Activated T-helper 2 cell treated with anti-CD3 and anti-CD28 coated beads, Interferon-gamma antibody, Interleukin-2, Interleukin-4, amounts not matched to agents 10 μg/mL and 5 μg/mL and 100 μg/mL, durations not matched to agents 14 hours and 24 hours and 36 hours (primary cell): ENCODE data around the gene PYGB. TPM values are rescaled to one million over a fixed set of nuclear protein-coding genes. Genes with fewer than 3 reads are reported as not detected.

Experiments
- DNase-seq: peaks from one replicate; pipeline ENCODE4 v3.0.0; 2021; ENCODE audit warnings: low spot score
- H3K27ac Mint-ChIP-seq: one replicate; pipeline ENCODE4 v1.8.0; 2021; ENCODE audit warnings: mixed read lengths
- H3K27me3 Mint-ChIP-seq: one replicate; pipeline ENCODE4 v1.8.0; 2021; ENCODE audit warnings: low read depth, mixed read lengths
- H3K36me3 Mint-ChIP-seq: one replicate; pipeline ENCODE4 v1.8.0; 2021; ENCODE audit warnings: low read depth, mixed read lengths
- H3K4me1 Mint-ChIP-seq: one replicate; pipeline ENCODE4 v1.8.0; 2021; ENCODE audit warnings: low read depth, mixed read lengths
- H3K4me3 Mint-ChIP-seq: one replicate; pipeline ENCODE4 v1.8.0; 2021; ENCODE audit warnings: low read depth, mild to moderate bottlenecking, moderate library complexity, mixed read lengths
- H3K9me3 Mint-ChIP-seq: one replicate; pipeline ENCODE4 v1.8.0; 2021; ENCODE audit warnings: mixed read lengths
- intact Hi-C: fragments of 100-400 bp; cut with micrococcal nuclease; formaldehyde crosslinking; loops from one replicate; pipeline ENCODE4 v1.15.1; 2023
- total RNA-seq: library from RNA; stranded (reverse); gene quantifications from 2 replicates; pipeline ENCODE4 v1.2.3, GENCODE V29; 2022

PYGB gene
- total RNA-seq, 1 donor from 2014 or later: 37.1 TPM

GRCh38 chr20:25339608-25340007 lies 91.7 kb downstream of the PYGB start:
- no peak overlapping the region for H3K27ac Mint-ChIP-seq
- intact Hi-C loops: no loop called here
- H3K4me1 Mint-ChIP-seq: peaks cover 13% of the 10 kb centered on the region
- DNase-seq: no peak
- H3K27me3 Mint-ChIP-seq: no peaks in the 10 kb centered on the region
- no peak overlapping the region for H3K4me3 Mint-ChIP-seq
- peaks cover 11% of the 10 kb centered on the region for H3K36me3 Mint-ChIP-seq
- no peaks in the 10 kb centered on the region for H3K9me3 Mint-ChIP-seq

- intact Hi-C loops: no loop called here
- H3K36me3 Mint-ChIP-seq: peaks cover 11% of the 10 kb centered on the region
- peaks cover 16% of the 10 kb centered on the region for H3K4me1 Mint-ChIP-seq
- no peak overlapping the region for H3K27ac Mint-ChIP-seq
- H3K4me3 Mint-ChIP-seq: no peak overlapping the region
- H3K9me3 Mint-ChIP-seq: no peaks in the 10 kb centered on the region
- H3K27me3 Mint-ChIP-seq: no peaks in the 10 kb centered on the region
- DNase-seq: no peak
Measured at GRCh38 chr20:25340380-25340779, 92.5 kb downstream of the PYGB start.

- no peak for DNase-seq
- intact Hi-C loops: no loop called here
- Mint-ChIP-seq H3K4me3 (no peak overlapping the region), H3K27ac (no peak overlapping the region), H3K27me3 (no peaks in the 10 kb centered on the region), H3K36me3 (peaks cover 8% of the 10 kb centered on the region), H3K9me3 (no peaks in the 10 kb centered on the region), H3K4me1 (peaks cover 26% of the 10 kb centered on the region)
Measured at GRCh38 chr20:25341716-25342680, 94.1 kb downstream of the PYGB start.

- H3K27me3 Mint-ChIP-seq: no peaks in the 10 kb centered on the region
- DNase-seq: no peak
- H3K4me3 Mint-ChIP-seq: no peak overlapping the region
- no peaks in the 10 kb centered on the region for H3K9me3 Mint-ChIP-seq
- intact Hi-C loops: no loop called here
- no peaks in the 10 kb centered on the region for H3K36me3 Mint-ChIP-seq
- no peak overlapping the region for H3K27ac Mint-ChIP-seq
- H3K4me1 Mint-ChIP-seq: peaks cover 25% of the 10 kb centered on the region
Measured at GRCh38 chr20:25344634-25345033, 96.7 kb downstream of the PYGB start.

- no peak overlapping the region for H3K4me3 Mint-ChIP-seq
- no peaks in the 10 kb centered on the region for H3K27me3 Mint-ChIP-seq
- no peak overlapping the region for H3K27ac Mint-ChIP-seq
- no peaks in the 10 kb centered on the region for H3K9me3 Mint-ChIP-seq
- intact Hi-C loops: no loop called here
- no peaks in the 10 kb centered on the region for H3K36me3 Mint-ChIP-seq
- no peak for DNase-seq
- peaks cover 23% of the 10 kb centered on the region for H3K4me1 Mint-ChIP-seq
Measured at GRCh38 chr20:25345721-25346120, 97.8 kb downstream of the PYGB start.

- intact Hi-C loops: no loop called here
Measured at GRCh38 chr20:25346349-25346748, 98.5 kb downstream of the PYGB start.

More at GRCh38 chr20:25346349-25346748, 98.5 kb downstream of the PYGB start:
- Mint-ChIP-seq H3K27ac (no peak overlapping the region), H3K4me3 (no peak overlapping the region), H3K27me3 (no peaks in the 10 kb centered on the region), H3K4me1 (peaks cover 23% of the 10 kb centered on the region), H3K36me3 (no peaks in the 10 kb centered on the region), H3K9me3 (no peaks in the 10 kb centered on the region)
- DNase-seq: no peak

Other genes with a start within 250 kb of the PYGB start
- gene ACSS1, start 189.9 kb upstream of the PYGB start, total RNA-seq: 15.1 and 15.5 TPM in 2 replicates
- gene VSX1, start 165.9 kb upstream of the PYGB start, total RNA-seq: not detected in 2 replicates
- 48.8 and 49.1 TPM in 2 replicates for gene ENTPD6, start 52.4 kb upstream of the PYGB start, total RNA-seq
- gene ABHD12, start 142.8 kb downstream of the PYGB start, total RNA-seq: 29.0 and 29.5 TPM in 2 replicates
- gene GINS1, start 159.6 kb downstream of the PYGB start, total RNA-seq: 33.5 and 36.3 TPM in 2 replicates